ENCODE measurements around the gene MBOAT2.

GRCh38 chr2:8929128-8929527, 74.4 kb downstream of the MBOAT2 start:
- no peak for TF ChIP-seq CTCF (IDR thresholded peaks at IDR 0.05; ENCODE audit: borderline replicate concordance, extremely low read depth, low read length, poor library complexity, severe bottlenecking)
- TF ChIP-seq EZH2 (IDR thresholded peaks at IDR 0.05; ENCODE audit: borderline replicate concordance, low read depth, low read length, severe bottlenecking), result no peak
